ENCODE data around the gene TRIM5. TPM values are rescaled to one million over a fixed set of nuclear protein-coding genes. Genes with fewer than 3 reads are reported as not detected.
"Not testable (repeated sequence)": the region's sequence is repeated elsewhere in the genome, so short reads cannot be mapped to it uniquely, and the experiment has no call there.

Gene TRIM5
- polyA plus RNA-seq, 1 donor: 11.4 TPM

- DNase-seq (ENCODE audit: low read depth): no peak
Measured at GRCh38 chr11:5688482-5688881, 3.6 kb upstream of the TRIM5 start.

DNA sequence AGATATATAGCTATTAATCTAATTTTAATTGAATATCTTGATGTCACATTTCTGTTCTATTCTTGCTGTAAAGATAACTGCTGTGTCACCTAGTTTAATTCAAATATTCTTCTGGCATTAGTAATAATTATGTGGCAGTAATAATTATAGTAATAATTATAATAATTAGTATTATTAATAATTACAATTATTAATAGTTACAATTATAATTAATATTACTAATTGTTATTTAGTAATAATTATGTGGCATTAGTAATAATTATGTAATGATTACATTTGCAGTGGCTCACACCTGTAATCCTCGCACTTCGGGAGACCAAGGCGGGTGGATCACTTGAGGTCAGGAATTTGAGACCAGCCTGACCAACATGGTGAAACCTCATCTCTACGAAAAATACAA, 1.6 kb upstream of the TRIM5 start:
- DNase-seq (ENCODE audit: low read depth): no peak

- DNase-seq (ENCODE audit: low read depth): no peak
Measured at GRCh38 chr11:5684036-5684645, 733 bp downstream of the TRIM5 start.

- DNase-seq (ENCODE audit: low read depth): not testable (repeated sequence)
Measured at GRCh38 chr11:5683620-5684019, 1.3 kb downstream of the TRIM5 start.

DNA sequence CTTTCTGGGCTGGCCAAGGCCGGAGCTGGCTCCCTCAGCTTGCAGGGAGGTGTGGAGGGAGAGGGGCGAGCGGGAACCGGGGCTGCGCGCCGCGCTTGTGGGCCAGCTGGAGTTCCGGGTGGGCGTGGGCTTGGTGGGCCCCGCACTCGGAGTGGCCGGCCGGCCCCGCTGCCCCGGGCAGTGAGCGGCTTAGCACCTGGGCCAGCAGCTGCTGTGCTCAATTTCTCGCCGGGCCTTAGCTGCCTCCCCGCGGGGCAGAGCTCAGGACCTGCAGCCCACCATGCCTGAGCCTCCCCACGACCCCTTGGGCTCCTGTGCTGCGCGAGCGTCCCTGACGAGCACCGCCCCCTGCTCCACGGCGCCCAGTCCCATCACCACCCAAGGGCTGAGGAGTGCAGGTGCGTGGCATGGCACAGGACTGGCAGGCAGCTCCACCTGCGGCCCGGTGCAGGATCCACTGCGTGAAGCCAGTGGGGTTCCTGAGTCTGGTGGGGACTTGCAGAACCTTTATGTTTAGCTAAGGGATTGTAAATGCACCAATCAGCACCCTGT, 1.9 kb downstream of the TRIM5 start:
- not testable (repeated sequence) for DNase-seq (ENCODE audit: low read depth)

- DNase-seq (ENCODE audit: low read depth): no peak
Measured at GRCh38 chr11:5679811-5680210, 5.1 kb downstream of the TRIM5 start.

- DNase-seq (ENCODE audit: low read depth): no peak
Measured at GRCh38 chr11:5674391-5674790, 10.5 kb downstream of the TRIM5 start.

GRCh38 chr11:5671831-5672230, 13.0 kb downstream of the TRIM5 start:
- DNase-seq (ENCODE audit: low read depth): no peak

DNA sequence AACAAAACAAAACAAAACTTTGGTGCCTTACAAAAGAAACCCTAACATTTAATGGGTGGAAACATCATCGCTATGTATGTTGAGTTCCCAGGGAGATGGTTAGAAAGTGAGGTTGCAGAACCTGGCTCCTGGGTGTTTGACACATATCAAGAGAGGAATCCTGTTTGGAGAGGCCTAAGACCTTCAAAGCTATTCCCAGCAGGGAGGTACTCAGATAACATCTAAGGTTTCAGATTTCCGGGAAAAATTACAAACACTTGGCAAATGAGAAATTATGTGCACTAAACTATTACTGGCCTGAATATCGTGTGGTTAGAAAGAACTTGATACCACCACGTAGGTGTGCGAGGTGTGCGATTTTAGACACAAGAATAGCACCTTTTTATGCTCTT, 18.5 kb downstream of the TRIM5 start:
- DNase-seq (ENCODE audit: low read depth): no peak

GRCh38 chr11:5665746-5666401, 19.0 kb downstream of the TRIM5 start:
- no peak for DNase-seq (ENCODE audit: low read depth)

GRCh38 chr11:5665051-5665570, 19.8 kb downstream of the TRIM5 start:
- no peak for DNase-seq (ENCODE audit: low read depth)

DNA sequence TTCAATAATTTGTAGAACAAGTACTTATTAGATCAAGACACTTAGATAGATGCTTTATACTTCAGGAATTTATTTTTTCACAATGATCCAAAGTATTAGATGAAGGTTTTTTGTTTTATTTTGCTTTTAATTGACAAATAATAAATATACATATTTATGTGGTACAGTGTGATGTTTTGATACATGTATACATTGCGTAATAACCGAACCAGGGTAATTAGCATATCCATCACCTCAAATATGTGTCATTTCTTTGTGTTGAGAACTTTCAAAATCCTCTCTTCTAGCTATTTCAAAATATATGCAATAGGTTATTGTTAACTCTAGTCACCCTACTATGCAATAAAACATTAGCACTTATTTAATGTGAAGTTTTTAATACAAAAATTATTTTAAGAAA, 21.4 kb downstream of the TRIM5 start:
- DNase-seq (ENCODE audit: low read depth): no peak

- no peak for DNase-seq (ENCODE audit: low read depth)
Measured at GRCh38 chr11:5658318-5658717, 26.6 kb downstream of the TRIM5 start.

GRCh38 chr11:5656956-5657355, 27.9 kb downstream of the TRIM5 start:
- not testable (repeated sequence) for DNase-seq (ENCODE audit: low read depth)

DNA sequence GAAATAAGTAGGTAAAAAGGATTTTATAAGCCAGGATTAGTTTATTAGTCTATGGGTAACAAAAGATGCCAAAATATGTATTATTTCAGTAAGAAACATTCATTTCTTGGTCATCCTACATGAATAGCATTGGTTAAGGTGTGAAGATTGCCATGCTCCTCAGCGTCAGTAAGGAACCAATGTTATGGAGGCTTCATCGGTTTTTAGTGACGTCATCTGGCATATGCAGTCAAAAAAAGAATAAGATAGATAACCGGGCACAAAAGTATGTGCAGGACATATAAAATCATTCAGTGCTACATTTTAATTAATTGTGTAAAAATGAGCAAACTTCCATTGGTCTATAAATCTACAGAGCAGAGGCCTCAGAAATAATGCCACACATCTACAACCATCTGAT, 29.4 kb downstream of the TRIM5 start:
- DNase-seq (ENCODE audit: low read depth): no peak

- no peak for DNase-seq (ENCODE audit: low read depth)
Measured at GRCh38 chr11:5646139-5646538, 38.7 kb downstream of the TRIM5 start.

DNA sequence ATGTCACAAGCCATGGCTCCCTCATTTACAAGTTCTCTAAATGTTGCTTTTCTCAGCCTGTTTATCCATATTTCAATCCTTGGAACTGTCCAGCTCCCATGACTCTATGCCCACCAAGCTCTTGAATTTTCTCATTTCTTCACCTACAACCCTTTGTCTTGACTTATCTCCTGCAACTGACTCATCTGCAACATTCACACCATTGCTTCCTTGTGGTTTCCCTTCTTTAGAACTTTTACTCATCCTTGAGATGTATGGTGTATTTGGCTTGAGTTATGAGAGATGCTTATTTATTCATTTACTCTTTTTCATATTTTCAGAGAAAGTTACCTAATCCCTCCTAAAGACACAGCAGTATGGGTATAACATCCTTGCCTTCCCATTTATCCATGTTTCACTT, 41.3 kb downstream of the TRIM5 start:
- no peak for DNase-seq (ENCODE audit: low read depth)

- DNase-seq (ENCODE audit: low read depth): no peak
Measured at GRCh38 chr11:5639953-5640352, 44.9 kb downstream of the TRIM5 start.

DNA sequence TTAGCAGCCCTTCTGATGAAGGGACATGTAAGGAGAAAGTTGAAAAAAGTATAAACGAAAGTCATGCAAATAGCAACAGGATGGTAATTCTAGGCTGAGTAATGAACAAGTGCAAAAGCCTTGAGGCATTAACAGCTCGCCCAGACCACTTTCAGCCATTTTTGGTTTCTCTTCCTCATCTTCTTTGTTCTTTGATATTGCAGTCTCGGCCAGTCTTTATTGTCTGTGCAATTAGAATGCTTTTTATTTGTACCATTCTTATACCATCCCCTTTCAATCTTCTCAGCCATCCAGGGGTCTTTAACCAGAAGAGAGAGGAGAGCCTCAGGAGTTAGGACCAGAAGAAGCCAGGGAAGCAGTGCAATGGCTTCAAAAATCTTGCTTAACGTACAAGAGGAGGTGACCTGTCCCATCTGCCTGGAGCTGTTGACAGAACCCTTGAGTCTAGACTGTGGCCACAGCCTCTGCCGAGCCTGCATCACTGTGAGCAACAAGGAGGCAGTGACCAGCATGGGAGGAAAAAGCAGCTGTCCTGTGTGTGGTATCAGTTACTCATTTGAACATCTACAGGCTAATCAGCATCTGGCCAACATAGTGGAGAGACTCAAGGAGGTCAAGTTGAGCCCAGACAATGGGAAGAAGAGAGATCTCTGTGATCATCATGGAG, 52.8 kb downstream of the TRIM5 start:
- DNase-seq (ENCODE audit: low read depth): no peak

DNA sequence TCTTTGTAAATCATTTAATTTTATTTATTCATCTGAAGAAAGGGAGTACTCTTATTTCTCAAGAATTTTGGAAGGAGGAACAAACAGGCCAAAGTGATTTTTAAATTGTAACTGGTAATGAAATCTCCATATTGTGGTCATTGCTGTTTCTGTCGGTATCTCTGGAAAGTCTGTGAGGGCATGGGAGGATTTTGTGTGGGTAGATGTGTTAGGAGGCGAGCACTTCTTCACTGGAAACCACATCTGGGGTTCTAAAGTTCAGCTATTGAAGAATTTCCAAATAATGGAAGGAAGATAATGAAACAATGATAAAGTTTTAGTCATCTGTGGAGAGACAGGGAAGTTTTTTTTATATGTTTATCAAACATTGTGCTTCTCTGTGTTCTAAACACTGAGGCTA, 53.5 kb downstream of the TRIM5 start:
- DNase-seq (ENCODE audit: low read depth): no peak

DNA sequence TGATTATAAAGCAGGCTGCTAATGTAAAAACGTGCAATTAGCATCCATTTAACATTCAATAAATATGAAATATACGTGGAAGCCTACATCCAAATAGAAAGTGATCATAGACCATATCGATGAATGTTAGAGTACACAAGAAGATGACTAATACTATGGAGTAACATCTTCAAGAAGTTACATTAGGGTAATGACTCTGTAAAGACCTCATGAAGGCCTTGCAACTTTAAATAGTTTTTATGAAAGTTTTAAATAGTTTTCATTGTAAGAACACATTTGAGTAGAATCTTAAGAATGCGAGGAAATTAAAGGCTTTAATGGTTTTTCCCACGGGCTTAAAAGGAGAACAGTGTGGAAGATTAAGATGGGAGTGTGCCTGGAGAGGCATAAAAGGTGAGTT, 58.7 kb downstream of the TRIM5 start:
- no peak for DNase-seq (ENCODE audit: low read depth)

- no peak for DNase-seq (ENCODE audit: low read depth)
Measured at GRCh38 chr11:5625281-5625680, 59.6 kb downstream of the TRIM5 start.
